HG02870 (cell line): Measurements from ENCODE around the gene TCF15.

Experiments
- ATAC-seq: cut with Tn5 transposase; IDR thresholded peaks from one replicate; pipeline ENCODE4 v1.9.1; 2021; ENCODE audit warnings: mild to moderate bottlenecking, moderate library complexity; ENCODE audit not compliant: unreplicated experiment

The TCF15 gene, protein sequence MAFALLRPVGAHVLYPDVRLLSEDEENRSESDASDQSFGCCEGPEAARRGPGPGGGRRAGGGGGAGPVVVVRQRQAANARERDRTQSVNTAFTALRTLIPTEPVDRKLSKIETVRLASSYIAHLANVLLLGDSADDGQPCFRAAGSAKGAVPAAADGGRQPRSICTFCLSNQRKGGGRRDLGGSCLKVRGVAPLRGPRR

DNA sequence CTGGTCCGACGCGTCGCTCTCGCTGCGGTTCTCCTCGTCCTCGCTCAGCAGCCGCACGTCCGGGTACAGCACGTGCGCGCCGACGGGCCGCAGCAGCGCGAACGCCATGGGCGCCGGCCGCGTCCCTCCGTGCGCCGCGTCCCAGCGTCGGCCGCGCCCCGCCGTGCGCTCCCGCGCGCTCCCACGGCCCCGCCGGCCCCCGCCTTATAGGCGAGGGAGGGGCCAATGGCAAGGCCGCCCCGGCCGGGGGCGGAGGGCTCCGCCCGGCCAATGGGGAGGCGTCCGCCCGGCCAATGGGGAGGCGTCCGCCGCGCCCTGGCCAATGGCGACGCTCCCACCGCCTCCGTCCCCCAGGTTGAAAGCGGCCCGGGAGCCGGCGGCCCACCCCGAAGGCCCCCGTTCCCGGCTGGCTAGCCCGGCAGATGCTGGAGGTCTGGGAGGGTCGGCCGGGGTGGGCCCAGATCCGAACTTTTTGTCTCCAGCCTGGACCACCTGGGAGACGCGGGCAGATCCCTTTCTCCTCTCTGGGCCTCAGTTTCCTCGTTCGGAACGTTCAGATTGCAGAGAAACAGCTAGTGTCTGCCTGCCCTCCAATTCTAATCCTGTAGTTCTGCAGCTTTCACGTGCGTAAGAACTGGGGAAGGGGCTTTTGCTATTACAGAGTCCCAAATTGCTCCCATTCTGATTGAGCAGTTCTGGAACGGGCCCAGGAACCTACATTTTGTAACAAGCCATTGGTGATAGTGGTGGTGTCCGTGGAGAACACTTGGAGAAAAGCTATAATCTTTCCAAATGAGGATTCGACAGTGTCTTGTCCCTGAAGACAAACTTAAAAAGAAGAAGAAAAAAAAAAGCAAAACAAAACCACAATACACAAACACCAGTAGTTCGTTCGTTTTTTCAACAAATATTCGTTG lies at the start of gene TCF15:
TSS of gene TCF15 (minus strand) at position 180 of the 917 bp plus-strand sequence. CDS start at position 108, 72 bp downstream.
- ATAC-seq: no peak

DNA sequence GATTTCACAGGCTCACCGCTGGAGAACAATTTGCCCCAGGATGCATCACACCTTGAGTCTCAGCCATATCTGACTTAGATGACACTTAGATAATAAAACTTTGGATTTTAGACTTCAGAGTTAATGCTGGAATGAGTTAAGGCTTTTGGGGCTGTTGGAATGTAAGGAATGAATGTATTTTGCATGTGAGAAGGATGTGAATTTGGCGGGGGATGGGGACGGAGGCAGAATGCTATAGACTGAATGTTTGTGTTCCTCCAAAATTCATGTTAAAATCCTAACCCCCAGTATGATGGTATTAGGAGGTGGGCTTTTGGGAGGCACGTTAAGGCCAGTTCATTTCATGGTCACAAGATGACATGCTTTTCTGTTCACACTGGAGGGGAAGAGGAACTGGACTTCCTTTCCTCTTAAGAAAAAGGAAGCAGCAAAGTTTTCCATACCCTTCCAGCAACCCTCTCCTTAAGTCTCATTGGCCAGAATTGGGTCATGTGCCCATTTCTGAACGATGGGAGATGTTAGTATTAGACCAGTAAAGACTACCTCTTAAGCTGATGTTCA lies 48.7 kb upstream of the TCF15 start:
- no peak for ATAC-seq

DNA sequence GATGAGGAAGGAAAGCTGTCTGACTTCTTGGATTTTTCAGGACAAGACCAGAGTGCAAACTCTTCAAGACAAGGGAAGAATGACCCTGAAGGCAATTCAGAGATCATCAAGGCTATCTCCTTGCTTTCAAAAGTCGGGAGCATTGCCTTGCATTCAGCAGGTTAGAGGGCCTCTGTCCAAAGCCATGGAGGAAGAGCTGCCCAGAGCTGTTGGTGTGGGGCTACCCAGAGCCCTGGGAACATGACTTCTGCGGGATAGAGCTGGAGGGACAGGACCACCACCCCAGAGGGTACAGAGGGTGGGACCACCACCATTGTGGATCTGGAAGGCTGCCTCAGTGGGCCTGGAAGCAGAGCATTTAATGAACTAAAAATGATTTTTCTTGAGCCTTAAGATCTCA lies 48.1 kb upstream of the TCF15 start:
- no peak for ATAC-seq

DNA sequence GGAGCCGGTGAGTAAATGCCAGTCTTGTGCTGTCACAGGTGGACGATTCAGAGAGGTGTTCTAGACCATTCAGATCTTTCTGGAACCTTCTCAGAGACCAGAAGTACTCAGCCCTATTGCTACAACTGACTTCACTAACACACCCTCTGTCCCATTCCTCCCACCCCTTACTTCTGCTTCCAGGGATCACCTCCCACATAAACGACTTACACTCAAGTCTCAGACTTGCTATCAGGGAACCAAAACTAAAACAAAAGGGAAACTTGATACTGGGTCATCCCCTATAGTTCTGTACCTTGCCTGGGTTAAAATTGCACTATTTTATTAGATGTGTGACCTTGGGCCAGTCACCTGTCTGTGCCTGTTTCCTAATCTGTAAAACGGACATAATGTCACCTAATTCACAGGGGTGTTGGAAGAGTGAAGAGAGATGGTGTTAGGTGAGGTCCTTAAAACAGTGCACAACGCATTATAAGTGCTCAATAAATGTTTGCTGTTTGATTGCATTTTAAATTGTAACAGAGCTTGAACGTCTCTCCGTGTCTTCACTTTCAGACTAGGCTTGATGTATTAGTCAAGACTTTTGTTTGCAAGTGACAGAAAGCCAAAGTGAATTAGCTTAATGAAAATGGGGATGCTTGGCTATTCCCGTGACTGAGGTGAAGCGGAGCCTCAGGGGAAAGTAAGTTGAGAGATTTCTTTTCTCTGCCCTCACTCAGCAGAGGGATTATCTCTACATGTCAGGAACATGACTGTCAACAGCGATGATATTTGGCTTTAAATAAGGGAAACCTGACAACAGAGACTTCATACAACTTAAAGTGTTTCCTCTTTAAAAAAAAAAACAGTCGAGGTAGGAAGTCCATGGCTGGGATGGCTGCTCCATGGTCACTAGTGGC lies 45.9 kb upstream of the TCF15 start:
- ATAC-seq: no peak

DNA sequence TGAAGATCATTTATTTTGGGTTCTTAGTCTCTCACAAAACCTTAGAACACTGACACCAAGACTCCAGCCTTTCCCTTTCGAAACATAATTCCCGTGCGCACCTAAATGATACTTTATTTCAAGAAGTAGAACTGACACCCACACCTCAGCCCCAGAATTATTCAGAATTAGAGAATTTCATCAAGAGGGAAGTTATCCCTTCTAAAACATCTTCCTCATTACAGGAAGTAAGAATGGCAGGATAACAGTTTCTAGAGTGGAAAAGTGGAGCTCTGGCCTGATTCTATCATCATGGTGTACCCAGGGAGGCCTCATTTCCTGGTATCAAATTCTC lies 44.3 kb upstream of the TCF15 start:
- ATAC-seq: no peak

DNA sequence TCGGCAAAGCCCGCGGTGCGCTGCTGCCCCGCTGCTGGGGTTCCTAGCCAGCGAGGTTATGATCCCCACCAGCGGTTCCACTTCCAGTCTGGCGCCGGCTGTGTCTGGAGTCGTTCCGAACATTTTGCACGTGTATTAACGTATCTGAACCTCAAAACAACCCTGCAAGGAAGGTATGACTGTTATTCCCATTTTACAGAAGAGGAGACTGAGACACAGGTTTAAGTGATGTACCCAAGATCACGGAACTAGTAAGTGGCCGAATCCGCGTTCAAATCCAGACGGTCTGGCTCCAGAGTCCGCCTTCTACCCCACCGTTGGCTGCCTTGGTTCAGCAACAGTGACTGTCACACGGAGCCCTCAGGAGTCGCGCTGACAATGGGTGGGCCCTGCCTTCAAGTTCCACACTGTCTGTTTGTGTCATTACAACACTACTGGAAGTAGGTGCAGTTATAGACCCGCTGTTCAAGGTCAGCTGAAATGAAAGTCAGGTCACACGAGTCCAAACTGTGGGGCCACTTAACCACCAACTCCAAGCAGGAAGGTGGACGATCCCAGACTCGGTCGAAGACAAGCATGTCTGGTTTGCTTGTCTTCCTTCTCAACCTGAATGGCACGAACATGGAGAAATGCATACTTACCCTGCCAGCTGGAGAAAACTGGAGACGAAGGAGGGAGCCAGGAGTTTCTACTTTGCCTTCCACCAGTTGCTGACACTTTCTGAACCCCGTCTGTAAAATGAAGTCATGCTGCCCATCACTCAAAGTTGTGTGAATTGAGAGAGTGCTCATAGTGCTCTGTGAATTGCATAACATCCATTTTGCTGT lies 43.7 kb upstream of the TCF15 start:
- ATAC-seq: no peak

DNA sequence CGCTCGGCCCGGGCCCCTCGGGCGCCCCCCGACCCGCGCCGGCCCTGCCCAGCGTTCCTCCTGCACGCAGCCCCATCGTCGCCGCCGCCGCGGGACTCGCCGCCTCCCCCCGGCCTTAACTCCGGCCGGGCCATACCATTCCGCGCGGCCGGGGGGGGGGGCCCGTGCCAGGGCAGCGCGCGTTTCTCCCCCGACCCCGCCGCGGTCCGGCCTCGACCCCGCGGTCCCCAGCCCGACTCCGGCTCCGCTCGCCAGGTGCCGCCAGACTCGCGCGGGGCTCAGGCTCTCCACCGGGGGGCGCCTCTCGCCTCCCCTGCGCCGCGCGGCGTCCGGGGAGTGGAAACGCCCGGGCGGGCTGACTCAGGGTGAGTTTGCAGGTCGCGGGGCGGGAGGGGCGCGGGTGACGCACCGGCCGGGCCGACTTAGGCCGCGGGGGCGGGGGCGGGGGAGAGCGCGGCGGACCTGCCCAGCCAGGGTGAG lies 43.0 kb upstream of the TCF15 start, which contains the start of gene SRXN1:
TSS of gene SRXN1 (minus strand) at position 91 of the 480 bp plus-strand sequence. CDS start at position 76, 15 bp downstream.
- ATAC-seq: peak; percentile 76

DNA sequence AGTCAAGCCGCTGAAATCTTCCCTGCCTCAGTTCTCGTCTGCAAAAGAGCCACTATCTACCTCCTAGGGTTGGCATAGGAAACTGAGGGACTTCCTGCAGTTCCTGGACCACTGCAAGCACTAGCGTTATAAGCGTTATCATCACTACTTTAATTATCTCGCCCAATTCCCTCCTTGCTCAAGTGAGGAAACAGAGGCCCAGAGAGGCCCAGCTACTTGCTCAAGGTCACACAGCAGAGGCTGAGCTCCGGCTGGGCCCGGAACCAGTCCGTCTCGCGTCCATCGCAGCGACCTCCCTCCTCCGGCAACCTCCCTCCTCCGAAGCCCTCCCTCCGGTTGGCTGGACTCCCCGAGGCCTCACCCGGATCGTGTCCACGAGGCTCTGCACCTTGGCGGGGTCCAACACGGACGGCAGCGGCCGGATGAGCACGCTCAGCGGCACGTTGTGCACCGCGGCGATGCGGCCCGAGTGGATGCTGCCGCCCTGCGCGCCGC lies 42.6 kb upstream of the TCF15 start:
- peak; percentile 13 for ATAC-seq

DNA sequence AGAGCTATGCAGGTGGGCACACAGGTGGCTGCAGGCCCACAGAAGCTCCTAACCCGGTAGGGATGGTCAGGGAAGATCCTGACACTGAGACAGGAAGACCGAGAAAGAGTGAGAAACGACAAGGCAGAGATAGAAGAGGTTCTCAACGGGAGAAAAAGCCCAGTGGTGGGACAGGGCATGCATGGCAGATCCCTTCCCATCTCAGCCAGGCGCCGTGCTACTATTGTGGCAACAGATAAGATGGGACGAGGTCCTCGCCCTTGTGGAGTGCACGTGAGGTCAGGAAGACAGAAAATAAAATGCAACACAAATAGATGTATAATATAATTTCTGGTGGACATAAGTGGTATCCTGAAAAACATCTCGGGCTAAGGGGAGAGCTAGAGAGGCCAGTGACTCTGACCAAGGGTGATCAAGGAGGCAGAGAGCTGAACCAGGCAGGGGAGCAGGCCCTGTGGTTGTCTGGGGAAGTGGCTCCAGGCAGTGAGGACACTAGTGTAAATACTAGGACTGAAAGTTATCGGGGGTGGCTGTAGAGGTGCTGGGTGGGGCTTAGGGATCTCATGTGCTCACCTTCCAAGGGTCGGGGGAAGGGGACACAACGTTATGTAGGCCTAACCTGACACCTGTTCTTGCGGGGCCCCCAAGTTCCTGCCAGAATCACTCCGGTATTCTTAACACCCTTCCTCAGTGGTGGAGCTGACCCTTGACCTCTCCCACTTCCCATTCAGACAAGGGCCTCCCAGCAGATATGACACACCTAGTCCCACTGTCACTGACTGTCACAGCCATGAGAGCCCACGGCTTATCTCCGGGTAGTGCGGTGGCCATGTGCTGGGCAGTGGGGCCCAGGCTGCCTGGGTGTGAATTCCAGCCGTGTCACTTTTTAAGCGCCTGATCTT lies 41.9 kb upstream of the TCF15 start:
- no peak for ATAC-seq

DNA sequence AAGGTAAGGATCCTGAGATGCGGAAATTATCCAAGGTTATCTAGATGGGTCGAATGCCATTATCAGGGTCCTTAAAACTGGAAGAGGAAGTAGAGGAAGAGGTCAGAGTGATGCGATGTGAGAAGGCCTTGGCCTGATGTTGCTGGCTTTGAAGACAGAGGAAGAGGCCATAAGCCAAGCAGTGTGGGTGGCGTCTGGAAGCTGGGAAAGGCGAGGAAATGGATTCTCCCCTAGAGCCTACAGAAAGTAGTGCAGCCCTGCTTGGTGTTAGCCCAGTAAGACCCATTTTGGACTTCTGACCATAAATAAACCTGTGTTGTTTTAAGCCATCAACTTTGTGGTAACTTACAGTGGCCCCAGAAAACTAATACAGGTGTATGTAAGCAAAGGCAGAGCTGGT lies 40.8 kb upstream of the TCF15 start:
- ATAC-seq: no peak

DNA sequence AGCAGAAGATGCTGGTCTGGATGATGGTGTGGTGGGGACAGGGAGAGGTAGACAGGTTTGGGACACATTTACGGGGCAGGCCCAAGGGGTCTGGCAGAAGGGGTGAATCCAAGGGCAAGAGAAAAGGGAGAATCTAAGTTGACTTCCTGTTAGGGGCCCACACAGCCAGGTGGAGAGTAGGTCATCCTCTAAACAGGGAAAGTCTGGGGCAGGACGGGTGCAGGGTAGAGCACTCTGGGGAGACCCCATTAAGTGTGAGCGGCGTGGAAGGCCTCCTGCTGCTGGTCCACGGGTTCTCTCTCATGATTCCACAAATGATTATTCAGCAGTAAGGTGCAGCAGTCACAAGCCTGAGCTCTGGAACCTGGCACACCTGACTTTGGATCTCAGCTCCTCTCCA lies 40.2 kb upstream of the TCF15 start:
- ATAC-seq: no peak

DNA sequence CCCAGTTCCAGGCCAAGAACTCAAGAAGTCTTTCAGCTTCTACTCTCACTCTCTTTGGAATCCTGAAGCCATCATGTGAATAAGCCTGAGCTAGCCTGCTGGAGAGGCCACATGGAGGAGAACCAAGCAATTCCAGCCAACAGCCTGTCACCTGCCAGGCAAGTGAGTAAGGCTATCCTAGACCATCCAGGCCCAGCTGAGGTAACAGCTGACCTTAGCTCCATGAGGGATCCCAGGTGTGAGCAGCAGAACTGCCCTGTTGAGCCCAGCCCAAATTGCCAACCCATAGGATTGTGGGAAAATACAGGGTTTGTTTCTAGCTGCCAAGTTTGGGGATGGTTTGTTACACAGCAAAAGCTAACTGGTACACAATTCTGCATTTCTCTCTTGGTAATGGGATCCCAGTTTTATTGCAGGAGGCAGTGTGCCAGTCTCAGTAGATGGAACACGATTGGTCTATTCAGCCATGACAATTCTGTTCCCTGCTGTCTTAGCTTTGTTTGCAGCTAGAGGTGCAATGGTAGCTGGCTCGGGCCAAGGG lies 37.4 kb upstream of the TCF15 start:
- ATAC-seq: no peak

DNA sequence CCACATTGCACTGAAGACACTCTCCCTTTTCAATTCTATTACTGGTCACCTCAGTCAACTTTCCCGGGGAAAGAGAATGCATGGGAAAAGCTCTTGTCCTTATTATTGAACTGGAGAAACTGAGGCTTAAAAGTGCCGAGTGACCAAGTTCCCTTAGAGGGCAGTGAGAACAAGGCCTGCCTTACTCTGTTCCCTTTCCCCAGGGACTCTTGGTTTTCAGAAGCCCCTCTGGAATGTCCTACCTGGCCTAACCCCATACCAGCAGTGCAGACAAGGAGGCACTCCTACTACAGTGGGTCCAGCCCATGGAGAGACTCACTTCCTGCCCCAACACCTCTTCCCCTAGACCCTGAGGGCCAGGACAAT lies 36.7 kb upstream of the TCF15 start:
- no peak for ATAC-seq

DNA sequence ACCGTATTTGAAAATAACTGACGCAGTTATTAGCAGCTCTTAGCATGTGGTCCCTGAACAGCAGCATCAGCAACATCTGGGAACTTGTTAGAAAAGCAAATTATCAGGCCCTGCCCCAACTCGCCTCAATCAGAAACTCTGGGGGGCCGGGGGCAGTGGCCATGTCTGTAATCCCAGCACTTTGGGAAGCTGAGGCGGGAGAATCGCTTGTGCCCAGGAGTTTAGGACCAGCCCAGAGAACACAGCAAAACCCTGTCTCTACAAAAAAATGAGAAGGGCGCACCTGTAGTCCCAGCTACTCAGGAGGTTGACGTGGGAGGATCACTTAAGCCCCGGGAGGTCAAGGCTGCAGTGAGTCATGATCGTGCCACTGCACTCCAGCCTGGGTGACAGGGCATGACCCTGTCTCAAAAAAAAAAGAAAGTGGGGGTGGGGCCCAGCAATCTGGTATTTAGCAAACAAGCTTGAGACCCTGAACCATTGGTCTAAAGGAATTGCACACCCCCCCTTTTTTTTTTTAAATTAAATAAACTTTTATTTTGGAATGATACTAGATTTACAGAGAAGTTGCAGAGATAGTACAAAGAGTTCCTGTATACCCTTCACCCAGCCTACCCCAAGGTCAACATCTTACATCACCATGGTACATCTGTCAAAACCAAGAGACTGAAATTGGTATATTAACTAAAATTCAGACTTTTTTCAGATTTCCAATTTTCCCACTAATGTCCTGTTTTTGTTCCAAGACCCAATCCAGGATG lies 36.2 kb upstream of the TCF15 start:
- no peak for ATAC-seq

DNA sequence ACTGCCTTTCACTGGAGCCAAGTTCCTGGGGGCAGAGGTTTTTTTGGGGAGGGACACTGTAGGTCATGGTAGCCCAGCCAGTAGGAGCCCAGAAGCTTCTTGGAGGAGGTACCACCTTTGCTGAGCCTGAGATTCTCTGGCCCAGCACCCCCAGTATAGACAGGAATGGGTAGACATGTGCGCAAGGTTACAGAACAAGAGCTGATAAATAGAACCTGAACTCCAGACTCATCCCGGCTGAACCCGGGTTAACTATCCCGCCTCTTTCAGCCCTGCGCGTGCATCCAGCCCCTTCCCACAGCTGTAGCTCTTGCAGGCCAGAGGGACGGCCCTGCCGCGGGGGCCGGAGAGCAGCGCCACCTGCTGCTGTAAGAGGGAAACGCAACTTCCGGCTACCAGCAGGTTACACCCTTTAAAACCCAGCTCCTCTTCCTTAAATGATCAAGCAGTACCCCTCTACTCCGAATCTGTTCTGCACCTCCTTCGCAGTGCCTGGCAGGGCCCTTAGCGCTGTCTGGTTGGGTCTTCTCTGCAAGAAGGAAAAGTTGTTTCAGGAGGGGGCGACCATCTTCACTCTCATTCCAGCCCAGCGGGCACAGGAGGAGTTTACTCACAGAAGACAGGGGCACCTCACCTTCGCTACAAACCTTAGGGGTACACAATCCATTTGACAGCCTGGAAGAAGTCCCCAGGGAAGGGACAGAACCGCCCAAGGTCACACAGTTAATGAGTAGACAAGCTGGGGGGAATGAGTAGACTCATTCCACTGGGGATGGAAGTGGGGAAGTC lies 35.4 kb upstream of the TCF15 start:
- peak; percentile 71 for ATAC-seq

DNA sequence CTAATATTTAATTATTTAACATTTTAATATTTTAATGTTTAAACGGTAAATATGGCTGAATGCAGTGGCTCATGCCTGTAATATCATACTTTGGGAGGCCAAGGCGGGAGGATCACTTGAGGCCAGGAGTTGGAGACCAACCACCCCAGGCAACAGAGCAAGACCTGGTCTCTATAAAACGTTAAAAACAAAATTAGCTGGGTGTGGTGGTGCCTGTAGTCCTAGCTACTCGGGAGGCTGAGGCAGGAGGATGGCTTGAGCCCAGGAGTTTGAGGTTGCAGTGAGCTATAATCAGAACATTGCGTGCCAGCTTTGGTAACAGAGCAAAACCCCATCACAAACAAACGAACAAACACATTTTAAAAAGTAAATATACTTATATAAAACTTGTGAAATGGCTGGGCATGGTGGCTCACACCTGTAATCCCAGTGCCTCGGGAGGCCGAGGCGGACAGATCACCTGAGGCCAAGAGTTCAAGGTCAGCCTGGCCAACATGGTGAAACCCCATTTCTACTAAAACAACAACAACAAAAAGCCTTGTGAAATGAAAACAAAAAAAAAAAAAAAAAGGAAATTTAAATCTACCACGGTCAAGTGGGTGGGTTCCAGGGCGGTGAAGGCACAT lies 34.7 kb upstream of the TCF15 start:
- ATAC-seq: no peak
